ENCODE results near the gene PLCB3. TPM values are rescaled to one million over a fixed set of nuclear protein-coding genes. Genes with fewer than 3 reads are reported as not detected.

Gene PLCB3
- total and polyA plus RNA-seq, 2 of the 13 experiments (the other 11 are each of a cell fraction or from before 2014, with no cell fraction given), result 7.5 to 13.8 TPM

DNA sequence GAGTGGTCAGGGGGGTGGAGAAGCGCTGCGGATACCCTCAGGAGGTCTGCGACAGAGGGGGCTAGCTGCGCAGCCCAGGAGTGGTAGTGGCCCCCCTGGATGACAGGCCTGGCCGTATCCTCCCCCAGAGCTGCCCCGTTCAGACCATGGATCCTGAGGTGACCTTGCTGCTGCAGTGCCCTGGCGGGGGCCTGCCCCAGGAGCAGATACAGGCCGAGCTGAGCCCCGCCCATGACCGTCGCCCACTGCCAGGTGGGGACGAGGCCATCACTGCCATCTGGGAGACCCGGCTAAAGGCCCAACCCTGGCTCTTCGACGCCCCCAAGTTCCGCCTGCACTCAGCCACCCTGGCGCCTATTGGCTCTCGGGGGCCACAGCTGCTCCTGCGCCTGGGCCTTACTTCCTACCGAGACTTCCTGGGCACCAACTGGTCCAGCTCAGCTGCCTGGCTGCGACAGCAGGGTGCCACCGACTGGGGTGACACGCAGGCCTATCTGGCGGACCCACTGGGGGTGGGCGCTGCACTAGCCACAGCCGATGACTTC lies 24.8 kb upstream of the PLCB3 start (continued):
- TF ChIP-seq RBFOX2 (IDR thresholded peaks at IDR 0.05; ENCODE audit: low read depth, low read length) (0 out of 2 replicates have a peak, but pooled peaks have one; percentile 32), SPEN (CRISPR knock-in tag; IDR thresholded peaks at IDR 0.05; ENCODE audit: low read depth) (peak; percentile 11; the same call in 1 of the 2 replicates), ZBTB14 (CRISPR knock-in tag; IDR thresholded peaks at IDR 0.05) (0 out of 2 replicates have a peak, but pooled peaks have one; percentile 44), RFX5 (IDR thresholded peaks at IDR 0.05; ENCODE audit: low read depth, low read length) (no peak), NR0B2 (CRISPR knock-in tag; IDR thresholded peaks at IDR 0.05) (no peak), ETV5 (CRISPR knock-in tag; IDR thresholded peaks at IDR 0.05; ENCODE audit: borderline replicate concordance) (peak; percentile 49; the same call in 1 of the 2 replicates), ERF (CRISPR knock-in tag; IDR thresholded peaks at IDR 0.05) (peak; percentile 6), IKZF5 (CRISPR knock-in tag; IDR thresholded peaks at IDR 0.05) (0 out of 2 replicates have a peak, but pooled peaks have one; percentile 10), BRCA1 (CRISPR knock-in tag; IDR thresholded peaks at IDR 0.05) (no peak), RFX3 (CRISPR knock-in tag; IDR thresholded peaks at IDR 0.05) (no peak), HDAC1 (CRISPR knock-in tag; IDR thresholded peaks at IDR 0.05) (0 out of 2 replicates have a peak, but pooled peaks have one; percentile 23)
- TF ChIP-seq, protein P1, sequence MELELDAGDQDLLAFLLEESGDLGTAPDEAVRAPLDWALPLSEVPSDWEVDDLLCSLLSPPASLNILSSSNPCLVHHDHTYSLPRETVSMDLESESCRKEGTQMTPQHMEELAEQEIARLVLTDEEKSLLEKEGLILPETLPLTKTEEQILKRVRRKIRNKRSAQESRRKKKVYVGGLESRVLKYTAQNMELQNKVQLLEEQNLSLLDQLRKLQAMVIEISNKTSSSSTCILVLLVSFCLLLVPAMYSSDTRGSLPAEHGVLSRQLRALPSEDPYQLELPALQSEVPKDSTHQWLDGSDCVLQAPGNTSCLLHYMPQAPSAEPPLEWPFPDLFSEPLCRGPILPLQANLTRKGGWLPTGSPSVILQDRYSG (CRISPR knock-in tag; IDR thresholded peaks at IDR 0.05), result no peak
- TF ChIP-seq, protein P2, sequence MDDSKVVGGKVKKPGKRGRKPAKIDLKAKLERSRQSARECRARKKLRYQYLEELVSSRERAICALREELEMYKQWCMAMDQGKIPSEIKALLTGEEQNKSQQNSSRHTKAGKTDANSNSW (CRISPR knock-in tag; IDR thresholded peaks at IDR 0.05; ENCODE audit: borderline replicate concordance), result no peak
- TF ChIP-seq, protein P3, sequence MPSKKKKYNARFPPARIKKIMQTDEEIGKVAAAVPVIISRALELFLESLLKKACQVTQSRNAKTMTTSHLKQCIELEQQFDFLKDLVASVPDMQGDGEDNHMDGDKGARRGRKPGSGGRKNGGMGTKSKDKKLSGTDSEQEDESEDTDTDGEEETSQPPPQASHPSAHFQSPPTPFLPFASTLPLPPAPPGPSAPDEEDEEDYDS (CRISPR knock-in tag; IDR thresholded peaks at IDR 0.05), result 0 out of 2 replicates have a peak, but pooled peaks have one; percentile 39
- TF ChIP-seq, protein P4, sequence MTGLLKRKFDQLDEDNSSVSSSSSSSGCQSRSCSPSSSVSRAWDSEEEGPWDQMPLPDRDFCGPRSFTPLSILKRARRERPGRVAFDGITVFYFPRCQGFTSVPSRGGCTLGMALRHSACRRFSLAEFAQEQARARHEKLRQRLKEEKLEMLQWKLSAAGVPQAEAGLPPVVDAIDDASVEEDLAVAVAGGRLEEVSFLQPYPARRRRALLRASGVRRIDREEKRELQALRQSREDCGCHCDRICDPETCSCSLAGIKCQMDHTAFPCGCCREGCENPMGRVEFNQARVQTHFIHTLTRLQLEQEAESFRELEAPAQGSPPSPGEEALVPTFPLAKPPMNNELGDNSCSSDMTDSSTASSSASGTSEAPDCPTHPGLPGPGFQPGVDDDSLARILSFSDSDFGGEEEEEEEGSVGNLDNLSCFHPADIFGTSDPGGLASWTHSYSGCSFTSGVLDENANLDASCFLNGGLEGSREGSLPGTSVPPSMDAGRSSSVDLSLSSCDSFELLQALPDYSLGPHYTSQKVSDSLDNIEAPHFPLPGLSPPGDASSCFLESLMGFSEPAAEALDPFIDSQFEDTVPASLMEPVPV (CRISPR knock-in tag; IDR thresholded peaks at IDR 0.05), result peak; percentile 69; the same call in 1 of the 2 replicates
